Measurements from ENCODE around the gene SMIM35.
"Not testable (repeated sequence)": the region's sequence is repeated elsewhere in the genome, so short reads cannot be mapped to it uniquely, and the experiment has no call there.

SMIM35 gene

GRCh38 chr11:117978291-117978910, 108.4 kb downstream of the SMIM35 start:
- H3K36me3 ChIP-seq (ENCODE audit: control insufficient read depth, insufficient read depth, low read length); H3K27ac ChIP-seq (ENCODE audit: low read depth, low read length); H3K9ac ChIP-seq (ENCODE audit: low read length); H3K9me3 ChIP-seq (ENCODE audit: control insufficient read depth, insufficient read depth, low read depth, low read length); H3K4me1 ChIP-seq (ENCODE audit: control insufficient read depth, insufficient read depth, low read length); H3K4me3 ChIP-seq (ENCODE audit: low read depth, low read length): not testable (repeated sequence)
- peaks cover 11% of the 10 kb centered on the region; the same call in 1 of the 2 replicates for H3K27me3 ChIP-seq (ENCODE audit: control insufficient read depth, insufficient read depth, low read length)

- not testable (repeated sequence) for H3K4me3 ChIP-seq (ENCODE audit: low read depth, low read length); H3K4me1 ChIP-seq (ENCODE audit: control insufficient read depth, insufficient read depth, low read length); H3K27ac ChIP-seq (ENCODE audit: low read depth, low read length)
Observed at GRCh38 chr11:117977612-117978264, 109.0 kb downstream of the SMIM35 start.

GRCh38 chr11:117977029-117977428, 109.7 kb downstream of the SMIM35 start:
- Histone ChIP-seq H3K27ac (ENCODE audit: low read depth, low read length) (no peak overlapping the region), H3K27me3 (ENCODE audit: control insufficient read depth, insufficient read depth, low read length) (peaks cover 16% of the 10 kb centered on the region; the same call in 1 of the 2 replicates), H3K9ac (ENCODE audit: low read length) (no peak overlapping the region)

More at GRCh38 chr11:117977612-117978264, 109.0 kb downstream of the SMIM35 start:
- H3K27me3 ChIP-seq (ENCODE audit: control insufficient read depth, insufficient read depth, low read length), result peaks cover 13% of the 10 kb centered on the region; the same call in 1 of the 2 replicates
- H3K9me3 ChIP-seq (ENCODE audit: control insufficient read depth, insufficient read depth, low read depth, low read length); H3K36me3 ChIP-seq (ENCODE audit: control insufficient read depth, insufficient read depth, low read length); H3K9ac ChIP-seq (ENCODE audit: low read length): not testable (repeated sequence)

GRCh38 chr11:117976445-117976844, 110.3 kb downstream of the SMIM35 start:
- Histone ChIP-seq H3K9me3 (ENCODE audit: control insufficient read depth, insufficient read depth, low read depth, low read length) (no peaks in the 10 kb centered on the region), H3K36me3 (ENCODE audit: control insufficient read depth, insufficient read depth, low read length) (no peaks in the 10 kb centered on the region), H3K4me3 (ENCODE audit: low read depth, low read length) (no peak overlapping the region), H3K27me3 (ENCODE audit: control insufficient read depth, insufficient read depth, low read length) (peaks cover 16% of the 10 kb centered on the region; the same call in 1 of the 2 replicates), H3K4me1 (ENCODE audit: control insufficient read depth, insufficient read depth, low read length) (peaks cover 5% of the 10 kb centered on the region; the same call in 1 of the 2 replicates), H3K27ac (ENCODE audit: low read depth, low read length) (no peak overlapping the region), H3K9ac (ENCODE audit: low read length) (no peak overlapping the region)

More at GRCh38 chr11:117977029-117977428, 109.7 kb downstream of the SMIM35 start:
- no peaks in the 10 kb centered on the region for H3K36me3 ChIP-seq (ENCODE audit: control insufficient read depth, insufficient read depth, low read length)
- peaks cover 5% of the 10 kb centered on the region; the same call in 1 of the 2 replicates for H3K4me1 ChIP-seq (ENCODE audit: control insufficient read depth, insufficient read depth, low read length)
- H3K4me3 ChIP-seq (ENCODE audit: low read depth, low read length), result no peak overlapping the region
- no peaks in the 10 kb centered on the region for H3K9me3 ChIP-seq (ENCODE audit: control insufficient read depth, insufficient read depth, low read depth, low read length)

GRCh38 chr11:117973503-117973860, 113.3 kb downstream of the SMIM35 start:
- H3K9ac ChIP-seq (ENCODE audit: low read length), result no peak overlapping the region
- H3K4me3 ChIP-seq (ENCODE audit: low read depth, low read length), result no peak overlapping the region
- no peaks in the 10 kb centered on the region for H3K36me3 ChIP-seq (ENCODE audit: control insufficient read depth, insufficient read depth, low read length)
- H3K9me3 ChIP-seq (ENCODE audit: control insufficient read depth, insufficient read depth, low read depth, low read length), result no peaks in the 10 kb centered on the region
- 0 out of 2 replicates have a peak, but pooled peaks cover 5% of the 10 kb centered on the region for H3K27me3 ChIP-seq (ENCODE audit: control insufficient read depth, insufficient read depth, low read length)
- no peaks in the 10 kb centered on the region for H3K4me1 ChIP-seq (ENCODE audit: control insufficient read depth, insufficient read depth, low read length)
- no peak overlapping the region for H3K27ac ChIP-seq (ENCODE audit: low read depth, low read length)

GRCh38 chr11:117972629-117973502, 113.9 kb downstream of the SMIM35 start:
- Histone ChIP-seq H3K9me3 (ENCODE audit: control insufficient read depth, insufficient read depth, low read depth, low read length) (no peaks in the 10 kb centered on the region), H3K4me3 (ENCODE audit: low read depth, low read length) (no peak overlapping the region), H3K9ac (ENCODE audit: low read length) (no peak overlapping the region), H3K27me3 (ENCODE audit: control insufficient read depth, insufficient read depth, low read length) (0 out of 2 replicates have a peak, but pooled peaks cover 5% of the 10 kb centered on the region), H3K27ac (ENCODE audit: low read depth, low read length) (no peak overlapping the region), H3K36me3 (ENCODE audit: control insufficient read depth, insufficient read depth, low read length) (no peaks in the 10 kb centered on the region), H3K4me1 (ENCODE audit: control insufficient read depth, insufficient read depth, low read length) (no peaks in the 10 kb centered on the region)

GRCh38 chr11:117972044-117972443, 114.7 kb downstream of the SMIM35 start:
- 0 out of 2 replicates have a peak, but pooled peaks cover 5% of the 10 kb centered on the region for H3K27me3 ChIP-seq (ENCODE audit: control insufficient read depth, insufficient read depth, low read length)
- no peak overlapping the region for H3K27ac ChIP-seq (ENCODE audit: low read depth, low read length)
- H3K36me3 ChIP-seq (ENCODE audit: control insufficient read depth, insufficient read depth, low read length), result no peaks in the 10 kb centered on the region
- H3K9ac ChIP-seq (ENCODE audit: low read length), result no peak overlapping the region
- H3K4me3 ChIP-seq (ENCODE audit: low read depth, low read length), result no peak overlapping the region
- H3K9me3 ChIP-seq (ENCODE audit: control insufficient read depth, insufficient read depth, low read depth, low read length), result no peaks in the 10 kb centered on the region
- no peaks in the 10 kb centered on the region for H3K4me1 ChIP-seq (ENCODE audit: control insufficient read depth, insufficient read depth, low read length)

GRCh38 chr11:117970400-117971024, 116.3 kb downstream of the SMIM35 start:
- Histone ChIP-seq H3K27me3 (ENCODE audit: control insufficient read depth, insufficient read depth, low read length) (0 out of 2 replicates have a peak, but pooled peaks cover 5% of the 10 kb centered on the region), H3K36me3 (ENCODE audit: control insufficient read depth, insufficient read depth, low read length) (no peaks in the 10 kb centered on the region), H3K9me3 (ENCODE audit: control insufficient read depth, insufficient read depth, low read depth, low read length) (no peaks in the 10 kb centered on the region), H3K27ac (ENCODE audit: low read depth, low read length) (no peak overlapping the region), H3K9ac (ENCODE audit: low read length) (no peak overlapping the region), H3K4me1 (ENCODE audit: control insufficient read depth, insufficient read depth, low read length) (no peaks in the 10 kb centered on the region), H3K4me3 (ENCODE audit: low read depth, low read length) (no peak overlapping the region)

- no peak overlapping the region for H3K27ac ChIP-seq (ENCODE audit: low read depth, low read length)
Observed at GRCh38 chr11:117969160-117969991, 117.4 kb downstream of the SMIM35 start.

GRCh38 chr11:117966908-117967307, 119.9 kb downstream of the SMIM35 start:
- no peak overlapping the region for H3K27ac ChIP-seq (ENCODE audit: low read depth, low read length)
- H3K36me3 ChIP-seq (ENCODE audit: control insufficient read depth, insufficient read depth, low read length), result no peaks in the 10 kb centered on the region
- no peak overlapping the region for H3K9ac ChIP-seq (ENCODE audit: low read length)
- no peaks in the 10 kb centered on the region for H3K9me3 ChIP-seq (ENCODE audit: control insufficient read depth, insufficient read depth, low read depth, low read length)
- no peak overlapping the region for H3K4me3 ChIP-seq (ENCODE audit: low read depth, low read length)
- H3K4me1 ChIP-seq (ENCODE audit: control insufficient read depth, insufficient read depth, low read length), result peaks cover under 1% of the 10 kb centered on the region; the same call in 1 of the 2 replicates
- H3K27me3 ChIP-seq (ENCODE audit: control insufficient read depth, insufficient read depth, low read length), result no peaks in the 10 kb centered on the region

More at GRCh38 chr11:117969160-117969991, 117.4 kb downstream of the SMIM35 start:
- no peak overlapping the region for H3K4me3 ChIP-seq (ENCODE audit: low read depth, low read length)
- 0 out of 2 replicates have a peak, but pooled peaks cover 5% of the 10 kb centered on the region for H3K27me3 ChIP-seq (ENCODE audit: control insufficient read depth, insufficient read depth, low read length)
- no peaks in the 10 kb centered on the region for H3K9me3 ChIP-seq (ENCODE audit: control insufficient read depth, insufficient read depth, low read depth, low read length)
- H3K4me1 ChIP-seq (ENCODE audit: control insufficient read depth, insufficient read depth, low read length), result no peaks in the 10 kb centered on the region
- H3K36me3 ChIP-seq (ENCODE audit: control insufficient read depth, insufficient read depth, low read length), result no peaks in the 10 kb centered on the region
- no peak overlapping the region for H3K9ac ChIP-seq (ENCODE audit: low read length)
